K562 (cell line): ENCODE measurements around the gene ARMC2.

Experiments used
- AFF4 ChIP-seq: sonication (generic); formaldehyde crosslinking; IDR thresholded peaks from 2 replicates; pipeline ENCODE4 v1.8.0; 2023; ENCODE audit warnings: mild to moderate bottlenecking, missing genetic modification reagents
- CTCF ChIP-seq, 3 experiments: IDR thresholded peaks in 2 of 3; conservative IDR thresholded peaks in 1 of 3; 2 replicates each; pipeline ENCODE4 v1.5.1; 2011 to 2012; ENCODE audit warnings: low read length in 3 of 3, mild to moderate bottlenecking in 3 of 3, control low read depth in 2 of 3, improper control_type of control experiment in 1 of 3, inconsistent platforms in 1 of 3, low read depth in 1 of 3, mixed read lengths in 1 of 3, moderate library complexity in 1 of 3; ENCODE audit not compliant: insufficient read depth in 2 of 3
- HDGF ChIP-seq: fragments of 450-650 bp; IDR thresholded peaks from 2 replicates; pipeline ENCODE4 v1.6.1; 2016
- RAD21 ChIP-seq, 2 experiments: fragments of 250-450 bp in 1 of 2; fragments of 450-650 bp in 1 of 2; sonication (Bioruptor Pico) in 1 of 2; formaldehyde crosslinking in 1 of 2; IDR thresholded peaks in 1 of 2; conservative IDR thresholded peaks in 1 of 2; 2 replicates each; pipeline versions ENCODE4 v1.4.0 to v1.8.0; 2020 to 2022; ENCODE audit warnings: mild to moderate bottlenecking in 2 of 2, moderate library complexity in 1 of 2
- REST ChIP-seq, 2 experiments: fragments of 450-650 bp; formaldehyde crosslinking in 1 of 2; IDR thresholded peaks; 2 replicates each; pipeline versions ENCODE4 v1.4.0 to v1.6.1; 2014 to 2020; ENCODE audit warnings: mild to moderate bottlenecking in 2 of 2, borderline replicate concordance in 1 of 2, low read depth in 1 of 2
- SMAD4 ChIP-seq: fragments of 250-450 bp; sonication (Bioruptor Pico); conservative IDR thresholded peaks from 2 replicates; pipeline ENCODE4 v1.8.0; 2021; ENCODE audit warnings: inconsistent platforms, mild to moderate bottlenecking, moderate library complexity
- SMARCB1 ChIP-seq: IDR thresholded peaks from 2 replicates; pipeline ENCODE4 v1.6.1; 2011; ENCODE audit warnings: improper control_type of control experiment, low read depth; ENCODE audit not compliant: insufficient read length
- SP2 ChIP-seq: IDR thresholded peaks from 2 replicates; pipeline ENCODE4 v1.6.1; 2011; ENCODE audit warnings: mild to moderate bottlenecking, low read depth, low read length, moderate library complexity; ENCODE audit not compliant: poor library complexity, severe bottlenecking; ENCODE audit errors: extremely low read depth

GRCh38 chr6:108914235-108915022 is 66.2 kb downstream of the ARMC2 start:
- peak; percentile 58; the same call in 1 of the 2 replicates for TF ChIP-seq REST (IDR thresholded peaks at IDR 0.05; ENCODE audit: borderline replicate concordance)
- no peak for TF ChIP-seq REST (CRISPR knock-in tag; IDR thresholded peaks at IDR 0.05; ENCODE audit: low read depth)
- TF ChIP-seq HDGF, result no peak
- TF ChIP-seq RAD21 (CRISPR knock-in tag; conservative IDR thresholded peaks at IDR 0.05 in 1 of 2, IDR thresholded peaks at IDR 0.05 in 1 of 2), result peak; percentile 39 to 79; a peak in 3 of 4 replicates
- peak; percentile 96 to 99 (median 98) for TF ChIP-seq CTCF (IDR thresholded peaks at IDR 0.05 in 2 of 3, conservative IDR thresholded peaks at IDR 0.05 in 1 of 3; ENCODE audit: insufficient read depth in 2 of 3, low read depth in 1 of 3, low read length in 3 of 3)
- TF ChIP-seq SMAD4 (CRISPR knock-in tag), result no peak
- TF ChIP-seq SMARCB1, result no peak
- no peak for TF ChIP-seq SP2
- no peak for TF ChIP-seq AFF4 (CRISPR knock-in tag)
